ENCODE results near the gene PLEKHH1. TPM values are rescaled to one million over a fixed set of nuclear protein-coding genes. Genes with fewer than 3 reads are reported as not detected.

Gene PLEKHH1
- total RNA-seq, 3 donors from 2014 or later: 45.8 to 110 (median 61.5) TPM

DNA sequence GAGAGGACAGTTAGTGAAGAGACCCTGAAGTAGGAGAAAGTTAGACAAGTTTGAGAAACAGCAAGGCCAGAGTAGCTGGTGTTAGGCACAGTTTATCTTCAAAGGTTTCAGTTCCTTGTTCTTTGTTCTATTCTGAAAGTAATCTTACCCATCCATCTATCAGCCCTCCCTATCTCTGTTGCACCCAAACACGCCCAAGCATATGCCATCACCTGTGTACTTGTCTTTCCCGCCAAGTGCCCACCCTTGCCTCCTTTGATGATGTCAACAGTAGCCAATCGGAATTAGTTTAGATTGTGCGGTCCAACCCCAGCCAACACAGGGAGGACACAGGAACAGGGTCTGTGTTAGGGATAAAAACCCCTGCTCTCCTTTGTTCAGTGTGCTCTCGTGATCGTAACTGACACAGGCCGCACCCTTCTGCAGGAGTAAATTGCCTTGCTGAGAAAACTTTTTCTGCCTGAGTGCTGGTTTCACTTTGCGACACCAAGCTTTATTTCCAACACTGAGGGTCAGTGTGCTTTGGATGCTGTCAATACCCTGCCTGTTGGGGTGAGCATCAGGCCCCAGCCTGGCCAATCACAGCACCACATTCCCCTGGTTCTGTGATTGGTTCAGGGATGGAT is 39.9 kb upstream of the PLEKHH1 start:
- no peak for ATAC-seq
- peaks cover 5% of the 10 kb centered on the region for H3K4me1 ChIP-seq (ENCODE audit: low read depth)
- DNase-seq: no peak
- H3K9me3 ChIP-seq: peaks cover 11% of the 10 kb centered on the region
- intact Hi-C loops (cut with DNase I, micrococcal nuclease): no loop called here
- no peaks in the 10 kb centered on the region for H3K36me3 ChIP-seq (ENCODE audit: low read depth)
- no peak overlapping the region for H3K4me3 ChIP-seq
- TF ChIP-seq, protein P1, sequence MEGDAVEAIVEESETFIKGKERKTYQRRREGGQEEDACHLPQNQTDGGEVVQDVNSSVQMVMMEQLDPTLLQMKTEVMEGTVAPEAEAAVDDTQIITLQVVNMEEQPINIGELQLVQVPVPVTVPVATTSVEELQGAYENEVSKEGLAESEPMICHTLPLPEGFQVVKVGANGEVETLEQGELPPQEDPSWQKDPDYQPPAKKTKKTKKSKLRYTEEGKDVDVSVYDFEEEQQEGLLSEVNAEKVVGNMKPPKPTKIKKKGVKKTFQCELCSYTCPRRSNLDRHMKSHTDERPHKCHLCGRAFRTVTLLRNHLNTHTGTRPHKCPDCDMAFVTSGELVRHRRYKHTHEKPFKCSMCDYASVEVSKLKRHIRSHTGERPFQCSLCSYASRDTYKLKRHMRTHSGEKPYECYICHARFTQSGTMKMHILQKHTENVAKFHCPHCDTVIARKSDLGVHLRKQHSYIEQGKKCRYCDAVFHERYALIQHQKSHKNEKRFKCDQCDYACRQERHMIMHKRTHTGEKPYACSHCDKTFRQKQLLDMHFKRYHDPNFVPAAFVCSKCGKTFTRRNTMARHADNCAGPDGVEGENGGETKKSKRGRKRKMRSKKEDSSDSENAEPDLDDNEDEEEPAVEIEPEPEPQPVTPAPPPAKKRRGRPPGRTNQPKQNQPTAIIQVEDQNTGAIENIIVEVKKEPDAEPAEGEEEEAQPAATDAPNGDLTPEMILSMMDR (IDR thresholded peaks at IDR 0.05): no peak

DNA sequence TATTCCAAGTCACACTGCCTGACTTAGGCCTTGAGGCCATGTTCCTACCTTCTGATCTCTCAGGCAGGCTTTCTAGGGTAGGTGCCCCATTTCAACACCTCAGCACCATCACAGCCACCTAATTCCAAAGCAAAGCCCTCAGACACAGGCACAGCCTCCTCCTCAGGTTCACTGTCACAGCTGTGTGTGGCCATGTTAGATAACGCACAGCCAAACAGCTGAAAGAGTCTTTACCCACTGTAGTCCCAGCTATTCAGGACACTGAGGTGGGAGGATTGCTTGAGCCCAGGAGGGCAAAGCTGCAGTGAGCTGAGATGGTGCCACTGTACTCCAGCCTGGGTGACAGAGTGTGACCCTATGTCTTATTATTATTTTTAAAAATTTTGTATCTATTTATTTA is 37.3 kb upstream of the PLEKHH1 start:
- Histone ChIP-seq H3K9me3 (peaks cover 11% of the 10 kb centered on the region), H3K4me1 (ENCODE audit: low read depth) (no peaks in the 10 kb centered on the region), H3K4me3 (no peak overlapping the region), H3K36me3 (ENCODE audit: low read depth) (no peaks in the 10 kb centered on the region)
- ATAC-seq (no peak), DNase-seq (no peak)
- TF ChIP-seq, protein P1 (IDR thresholded peaks at IDR 0.05): no peak
- intact Hi-C loops (cut with DNase I, micrococcal nuclease): no loop called here

DNA sequence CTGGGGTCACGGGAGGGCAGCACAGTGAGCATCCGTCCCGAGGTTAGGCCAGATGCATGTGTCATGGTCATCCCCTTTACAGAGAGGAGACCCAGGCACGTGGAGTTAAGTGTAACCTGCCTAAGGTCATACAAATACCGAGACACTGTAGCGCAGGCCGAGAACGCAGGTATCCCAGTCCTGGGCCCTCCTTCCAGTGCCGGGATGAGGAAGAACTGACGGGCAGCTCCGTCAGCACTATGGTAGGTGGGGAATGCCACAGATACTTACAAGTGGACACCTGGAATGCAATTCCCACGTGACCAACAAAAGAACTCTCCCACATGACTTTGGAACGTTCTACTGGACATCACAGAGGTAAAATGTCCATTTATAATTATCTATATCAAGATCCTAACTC is 35.9 kb upstream of the PLEKHH1 start:
- intact Hi-C loops (cut with DNase I, micrococcal nuclease): no loop called here
- no peak for DNase-seq
- no peak for ATAC-seq
- Histone ChIP-seq H3K4me3 (no peak overlapping the region), H3K4me1 (ENCODE audit: low read depth) (no peaks in the 10 kb centered on the region), H3K36me3 (ENCODE audit: low read depth) (no peaks in the 10 kb centered on the region), H3K9me3 (peaks cover 11% of the 10 kb centered on the region)
- TF ChIP-seq, protein P1 (IDR thresholded peaks at IDR 0.05): no peak

DNA sequence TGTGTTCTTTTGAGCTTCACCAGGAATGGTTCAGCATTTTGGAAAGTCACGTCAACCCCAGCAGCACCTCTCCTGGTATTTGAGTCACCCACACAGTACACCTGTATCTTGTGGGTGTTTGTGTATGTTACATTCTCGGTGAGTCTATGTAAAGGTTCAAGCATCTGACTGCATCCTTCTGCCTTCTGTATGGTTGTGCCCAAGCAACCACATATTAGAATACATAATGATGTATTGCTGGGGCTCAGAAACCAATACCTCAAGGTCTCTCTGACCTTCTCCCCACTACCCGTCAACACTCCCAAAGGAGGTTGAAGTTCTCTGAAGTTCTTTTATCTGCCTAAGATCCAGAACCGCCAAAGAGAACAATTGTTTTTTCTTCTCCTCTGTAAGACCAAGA is 35.4 kb upstream of the PLEKHH1 start:
- TF ChIP-seq, protein P1 (IDR thresholded peaks at IDR 0.05): no peak
- intact Hi-C loops (cut with DNase I, micrococcal nuclease): no loop called here

DNA sequence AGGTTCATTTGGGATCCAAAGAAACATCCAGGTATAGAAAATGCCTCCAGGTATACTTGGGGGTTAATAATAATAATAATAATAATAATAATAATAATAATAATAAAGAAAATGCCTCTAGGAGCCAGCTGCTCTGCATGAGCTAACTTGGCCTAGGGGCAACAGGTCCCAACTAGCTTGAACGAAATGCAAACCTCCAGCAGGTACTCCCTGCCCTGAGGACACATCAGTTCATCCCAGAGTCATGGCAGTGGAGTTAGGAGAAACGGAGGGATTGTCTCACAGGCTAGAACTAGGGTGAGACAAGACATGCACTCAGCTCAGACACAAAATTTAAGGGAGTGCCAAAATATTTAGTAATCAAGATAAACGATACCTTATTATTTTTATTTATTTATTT is 32.1 kb upstream of the PLEKHH1 start:
- H3K4me1 ChIP-seq (ENCODE audit: low read depth): no peaks in the 10 kb centered on the region
- H3K9me3 ChIP-seq: no peaks in the 10 kb centered on the region
- H3K4me3 ChIP-seq: no peak overlapping the region
- no peak for ATAC-seq
- intact Hi-C loops (cut with DNase I, micrococcal nuclease): no loop called here
- H3K36me3 ChIP-seq (ENCODE audit: low read depth): no peaks in the 10 kb centered on the region
- no peak for DNase-seq
- TF ChIP-seq, protein P1 (IDR thresholded peaks at IDR 0.05): no peak

More for the DNA sequence above, 35.4 kb upstream of the PLEKHH1 start:
- peaks cover 11% of the 10 kb centered on the region for H3K9me3 ChIP-seq
- DNase-seq: no peak
- H3K4me3 ChIP-seq: no peak overlapping the region
- no peaks in the 10 kb centered on the region for H3K4me1 ChIP-seq (ENCODE audit: low read depth)
- no peaks in the 10 kb centered on the region for H3K36me3 ChIP-seq (ENCODE audit: low read depth)
- no peak for ATAC-seq

DNA sequence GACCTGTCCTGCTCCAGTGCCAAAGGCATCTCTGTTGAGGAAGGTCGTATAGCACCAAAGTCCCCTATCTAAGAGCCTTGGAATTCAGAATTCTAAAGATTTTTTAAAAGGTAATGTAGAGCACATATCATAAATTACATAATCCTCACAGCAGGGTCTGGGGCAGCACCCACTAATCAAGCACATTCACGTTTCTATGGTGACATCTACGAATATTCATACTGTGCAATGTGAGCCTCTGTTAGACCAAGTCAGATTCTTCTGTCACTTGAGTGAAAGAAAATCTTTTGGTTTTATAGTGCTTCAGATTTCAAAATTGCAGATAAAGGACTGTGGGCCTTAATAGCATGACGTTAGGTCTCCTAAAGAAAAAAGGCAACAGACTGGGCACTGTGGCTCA is 31.4 kb upstream of the PLEKHH1 start:
- Histone ChIP-seq H3K9me3 (no peaks in the 10 kb centered on the region), H3K4me3 (no peak overlapping the region), H3K4me1 (ENCODE audit: low read depth) (no peaks in the 10 kb centered on the region), H3K36me3 (ENCODE audit: low read depth) (no peaks in the 10 kb centered on the region)
- intact Hi-C loops (cut with DNase I, micrococcal nuclease): no loop called here
- ATAC-seq: no peak
- no peak for DNase-seq
- TF ChIP-seq, protein P1 (IDR thresholded peaks at IDR 0.05): no peak
